ENCODE data around the gene STIMATE.

DNA sequence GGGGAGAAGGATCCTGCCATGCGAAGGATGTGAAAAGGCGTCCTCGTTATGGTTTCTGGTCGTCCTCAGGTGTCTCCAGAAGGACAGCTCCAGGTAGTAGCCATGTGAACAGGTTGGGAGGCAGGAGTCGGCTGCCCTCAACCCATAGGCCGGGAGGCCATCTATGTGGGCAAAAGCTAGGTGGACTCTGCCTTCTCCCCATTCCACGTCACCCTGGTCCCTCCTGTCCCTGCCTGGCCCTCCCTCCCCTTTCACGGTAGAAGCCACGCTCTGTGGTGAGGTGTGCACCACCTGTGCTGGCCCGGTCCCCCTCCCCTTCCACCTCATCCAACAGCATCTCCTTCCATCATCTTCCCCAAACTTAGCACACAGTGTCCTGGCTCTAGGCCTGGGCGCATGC, 86.4 kb downstream of the STIMATE start:
- TF ChIP-seq, protein P1, sequence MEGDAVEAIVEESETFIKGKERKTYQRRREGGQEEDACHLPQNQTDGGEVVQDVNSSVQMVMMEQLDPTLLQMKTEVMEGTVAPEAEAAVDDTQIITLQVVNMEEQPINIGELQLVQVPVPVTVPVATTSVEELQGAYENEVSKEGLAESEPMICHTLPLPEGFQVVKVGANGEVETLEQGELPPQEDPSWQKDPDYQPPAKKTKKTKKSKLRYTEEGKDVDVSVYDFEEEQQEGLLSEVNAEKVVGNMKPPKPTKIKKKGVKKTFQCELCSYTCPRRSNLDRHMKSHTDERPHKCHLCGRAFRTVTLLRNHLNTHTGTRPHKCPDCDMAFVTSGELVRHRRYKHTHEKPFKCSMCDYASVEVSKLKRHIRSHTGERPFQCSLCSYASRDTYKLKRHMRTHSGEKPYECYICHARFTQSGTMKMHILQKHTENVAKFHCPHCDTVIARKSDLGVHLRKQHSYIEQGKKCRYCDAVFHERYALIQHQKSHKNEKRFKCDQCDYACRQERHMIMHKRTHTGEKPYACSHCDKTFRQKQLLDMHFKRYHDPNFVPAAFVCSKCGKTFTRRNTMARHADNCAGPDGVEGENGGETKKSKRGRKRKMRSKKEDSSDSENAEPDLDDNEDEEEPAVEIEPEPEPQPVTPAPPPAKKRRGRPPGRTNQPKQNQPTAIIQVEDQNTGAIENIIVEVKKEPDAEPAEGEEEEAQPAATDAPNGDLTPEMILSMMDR (IDR thresholded peaks at IDR 0.05) = no peak
- TF ChIP-seq POLR2AphosphoS5 (IDR thresholded peaks at IDR 0.05) = no peak

Measured in prostate gland (tissue), 2 donors.